K562 (cell line): ENCODE results near the gene RABGAP1L. TPM values are rescaled to one million over a fixed set of nuclear protein-coding genes. Genes with fewer than 3 reads are reported as not detected.

ENCODE experiments used
- CHD2 ChIP-seq: IDR thresholded peaks from 2 replicates; pipeline ENCODE4 v1.6.1; 2011; ENCODE audit warnings: low read depth, low read length
- EZH2 ChIP-seq: IDR thresholded peaks from 2 replicates; pipeline ENCODE4 v1.6.1; 2012; ENCODE audit warnings: low read depth, mild to moderate bottlenecking, inconsistent platforms, low read length, borderline replicate concordance
- HCFC1 ChIP-seq: IDR thresholded peaks from 2 replicates; pipeline ENCODE4 v1.6.1; 2012; ENCODE audit warnings: low read depth, low read length, improper control_type of control experiment
- HDGF ChIP-seq: fragments of 450-650 bp; IDR thresholded peaks from 2 replicates; pipeline ENCODE4 v1.6.1; 2016
- HNRNPL ChIP-seq: fragments of 200-400 bp; formaldehyde crosslinking; IDR thresholded peaks from 2 replicates; pipeline ENCODE4 v1.6.1; 2017; ENCODE audit warnings: low read depth, mild to moderate bottlenecking, low read length
- MAZ ChIP-seq, 2 experiments: fragments of 450-650 bp in 1 of 2; sonication (generic) in 1 of 2; formaldehyde crosslinking; IDR thresholded peaks in 1 of 2; conservative IDR thresholded peaks in 1 of 2; 2 replicates each; pipeline versions ENCODE4 v1.4.0 to v1.5.0; 2020; ENCODE audit warnings: mild to moderate bottlenecking in 1 of 2, missing genetic modification reagents in 1 of 2
- NFATC3 ChIP-seq: fragments of 450-650 bp; IDR thresholded peaks from 2 replicates; pipeline ENCODE4 v1.6.1; 2017; ENCODE audit warnings: mild to moderate bottlenecking
- SRSF9 ChIP-seq: fragments of 200-400 bp; formaldehyde crosslinking; IDR thresholded peaks from 2 replicates; pipeline ENCODE4 v1.6.1; 2017; ENCODE audit warnings: low read depth, low read length, borderline replicate concordance
- TOE1 ChIP-seq, 2 experiments: fragments of 450-650 bp in 1 of 2; sonication (generic) in 1 of 2; formaldehyde crosslinking in 1 of 2; IDR thresholded peaks; 2 replicates each; pipeline versions ENCODE4 v1.7.1 to v1.8.0; 2016 to 2022; ENCODE audit warnings: borderline replicate concordance in 2 of 2, mild to moderate bottlenecking in 2 of 2, antibody characterized with exemption in 1 of 2, inconsistent platforms in 1 of 2, low read depth in 1 of 2, missing genetic modification reagents in 1 of 2, moderate library complexity in 1 of 2
- ZNF175 ChIP-seq: fragments of 200-800 bp; sonication (Bioruptor generic); IDR thresholded peaks from 2 replicates; pipeline ENCODE4 v1.6.1; 2016; ENCODE audit warnings: low read depth, mild to moderate bottlenecking, missing genetic modification characterization, missing compliant biosample characterization
- ZNF324 ChIP-seq: fragments of 250-450 bp; sonication (Bioruptor Pico); IDR thresholded peaks from 2 replicates; pipeline ENCODE4 v1.4.0; 2020; ENCODE audit warnings: mild to moderate bottlenecking
- polyA plus RNA-seq, 8 experiments: library from polyadenylated mRNA; depleted of rRNA in 4 of 8; stranded (reverse) in 5 of 8; unstranded in 3 of 8; fragments of >200 nt; fragmentation: Nextera tagmentation in 2 of 8; fragmentation: Illumina TruSeq in 1 of 8; extraction: Ambion mirVana in 2 of 8; extraction: Trizol in 1 of 8; gene quantifications; 2 replicates each; pipeline versions ENCODE4 v1.2.1 to v1.2.3, GENCODE V29; 2011 to 2014; ENCODE audit warnings: inconsistent platforms in 1 of 8, missing spikeins in 1 of 8
- total RNA-seq, 7 experiments: library from RNA; depleted of rRNA in 6 of 7; stranded (reverse); fragments of >200 nt in 6 of 7; fragmentation: Illumina TruSeq in 2 of 7; extraction: Trizol in 2 of 7; gene quantifications; 2 replicates each; pipeline versions ENCODE4 v1.2.1 to v1.2.3, GENCODE V29; 2011 to 2021; ENCODE audit warnings: low replicate concordance in 1 of 7
- TF ChIP-seq, protein P1 (sequence below): fragments of 250-450 bp; sonication (Bioruptor Pico); IDR thresholded peaks from 2 replicates; pipeline ENCODE4 v1.5.0; 2021; ENCODE audit warnings: mild to moderate bottlenecking, moderate library complexity
- TF ChIP-seq, protein P2 (sequence below): fragments of 250-450 bp; sonication (Bioruptor Pico); IDR thresholded peaks from 2 replicates; pipeline ENCODE4 v1.5.0; 2021; ENCODE audit warnings: mild to moderate bottlenecking, borderline replicate concordance
- TF ChIP-seq, protein P3 (sequence below): fragments of 450-650 bp; formaldehyde crosslinking; IDR thresholded peaks from 2 replicates; pipeline ENCODE4 v1.4.0; 2020; ENCODE audit warnings: mild to moderate bottlenecking, moderate library complexity
- TF ChIP-seq, protein P4 (sequence below): fragments of 250-450 bp; sonication (Bioruptor Pico); IDR thresholded peaks from 2 replicates; pipeline ENCODE4 v1.9.0; 2021; ENCODE audit warnings: mild to moderate bottlenecking, inconsistent platforms

RABGAP1L gene
- total and polyA plus RNA-seq, 9 of the 15 experiments (the other 6 are each of a cell fraction or from before 2014, with no cell fraction given), result 16.5 to 44.9 (median 26.7) TPM

DNA sequence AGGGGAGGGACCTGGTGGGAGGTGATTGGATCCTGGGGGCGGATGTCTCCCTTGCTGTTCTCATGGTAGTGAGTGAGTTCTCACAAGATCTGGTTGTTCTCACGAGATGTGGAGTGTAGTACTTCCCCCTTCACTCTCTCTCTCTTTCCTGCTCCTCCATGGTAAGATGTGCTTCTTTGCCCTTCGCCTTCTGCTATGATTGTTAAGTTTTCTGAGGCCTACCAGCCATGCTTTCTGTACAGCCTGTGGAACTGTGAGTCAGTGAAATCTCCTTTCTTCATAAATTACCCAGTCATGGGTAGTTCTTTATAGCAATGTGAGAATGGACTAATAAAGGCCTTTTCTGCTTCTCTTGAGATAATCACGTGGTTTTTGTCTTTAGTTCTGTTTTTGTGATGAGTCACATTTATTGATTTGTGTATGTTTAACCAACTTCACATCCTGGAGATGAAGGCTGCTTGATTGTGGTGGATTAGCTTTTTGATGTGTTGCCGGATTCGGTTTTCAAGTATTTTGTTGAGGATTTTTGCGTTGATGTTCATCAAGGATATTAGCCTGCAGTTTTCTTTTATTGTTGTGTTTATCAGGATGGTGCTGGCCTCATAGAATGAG, 45.5 kb downstream of the RABGAP1L start (continued):
- TF ChIP-seq, protein P1, sequence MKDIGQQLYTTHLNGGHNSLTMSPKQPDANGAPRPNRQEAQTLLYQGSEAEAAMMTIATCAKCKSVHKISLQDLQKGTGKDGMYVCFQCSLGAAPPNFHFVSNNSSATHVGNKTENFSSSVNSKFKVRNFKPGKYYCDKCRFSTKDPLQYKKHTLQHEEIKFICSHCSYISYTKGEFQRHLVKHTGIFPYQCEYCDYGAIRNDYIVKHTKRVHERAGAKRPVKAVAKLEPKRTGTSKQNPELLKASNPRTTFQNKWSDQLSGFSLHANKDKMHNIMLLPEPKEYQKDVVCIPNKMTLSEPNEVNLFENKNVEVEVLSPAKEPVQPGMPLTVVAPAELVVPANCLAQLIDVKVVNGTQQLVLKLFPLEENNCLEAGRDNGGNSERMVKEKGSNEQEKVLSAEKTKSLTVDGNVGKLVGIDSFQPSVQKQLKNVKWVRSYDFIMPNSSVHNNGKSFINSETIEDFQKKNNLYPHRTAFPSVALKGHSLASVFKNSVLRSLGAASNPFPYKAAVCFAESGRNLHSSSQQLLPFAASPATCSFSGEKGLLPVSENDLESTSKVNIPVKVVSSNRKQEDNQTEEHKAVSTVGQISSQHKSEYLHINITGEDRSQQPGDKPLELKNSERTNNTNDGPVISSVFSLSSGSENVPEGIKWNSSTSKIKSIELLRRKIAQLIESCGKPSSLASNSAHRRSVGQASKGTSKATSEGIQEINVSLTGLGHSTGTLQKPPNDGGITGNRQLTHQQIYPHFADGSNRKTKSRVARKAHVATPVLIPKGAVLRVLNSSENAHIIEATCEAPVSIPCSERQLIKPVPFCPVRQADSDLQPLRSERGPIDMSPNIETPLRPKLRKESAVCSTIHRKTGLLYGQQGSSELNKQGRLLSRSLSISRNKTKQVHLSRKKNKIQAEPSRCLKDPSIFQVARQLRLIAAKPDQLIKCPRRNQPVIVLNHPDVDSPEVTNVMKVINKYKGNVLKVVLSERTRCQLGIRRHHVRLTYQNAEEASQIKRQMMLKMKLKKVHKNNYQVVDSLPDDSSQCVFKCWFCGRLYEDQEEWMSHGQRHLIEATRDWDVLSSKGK, result no peak
- TF ChIP-seq HCFC1 (no peak), ZNF324 (CRISPR knock-in tag) (no peak), HDGF (no peak), EZH2 (no peak), CHD2 (peak; percentile 94), SRSF9 (no peak), ZNF175 (CRISPR knock-in tag) (no peak; the same call in 1 of the 2 replicates), MAZ (CRISPR knock-in tag; conservative IDR thresholded peaks at IDR 0.05 in 1 of 2, IDR thresholded peaks at IDR 0.05 in 1 of 2) (0 out of 4 replicates have a peak, but pooled peaks of 1 of the 2 experiments have one; percentile 8), TOE1 (IDR thresholded peaks at IDR 0.05; ENCODE audit: borderline replicate concordance) (peak; percentile 94), TOE1 (CRISPR knock-in tag; IDR thresholded peaks at IDR 0.05; ENCODE audit: borderline replicate concordance, low read depth) (no peak), NFATC3 (no peak), HNRNPL (no peak)
- TF ChIP-seq, protein P2, sequence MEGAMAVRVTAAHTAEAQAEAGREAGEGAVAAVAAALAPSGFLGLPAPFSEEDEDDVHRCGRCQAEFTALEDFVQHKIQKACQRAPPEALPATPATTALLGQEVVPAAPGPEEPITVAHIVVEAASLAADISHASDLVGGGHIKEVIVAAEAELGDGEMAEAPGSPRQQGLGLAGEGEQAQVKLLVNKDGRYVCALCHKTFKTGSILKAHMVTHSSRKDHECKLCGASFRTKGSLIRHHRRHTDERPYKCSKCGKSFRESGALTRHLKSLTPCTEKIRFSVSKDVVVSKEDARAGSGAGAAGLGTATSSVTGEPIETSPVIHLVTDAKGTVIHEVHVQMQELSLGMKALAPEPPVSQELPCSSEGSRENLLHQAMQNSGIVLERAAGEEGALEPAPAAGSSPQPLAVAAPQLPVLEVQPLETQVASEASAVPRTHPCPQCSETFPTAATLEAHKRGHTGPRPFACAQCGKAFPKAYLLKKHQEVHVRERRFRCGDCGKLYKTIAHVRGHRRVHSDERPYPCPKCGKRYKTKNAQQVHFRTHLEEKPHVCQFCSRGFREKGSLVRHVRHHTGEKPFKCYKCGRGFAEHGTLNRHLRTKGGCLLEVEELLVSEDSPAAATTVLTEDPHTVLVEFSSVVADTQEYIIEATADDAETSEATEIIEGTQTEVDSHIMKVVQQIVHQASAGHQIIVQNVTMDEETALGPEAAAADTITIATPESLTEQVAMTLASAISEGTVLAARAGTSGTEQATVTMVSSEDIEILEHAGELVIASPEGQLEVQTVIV (CRISPR knock-in tag), result no peak
- TF ChIP-seq, protein P3, sequence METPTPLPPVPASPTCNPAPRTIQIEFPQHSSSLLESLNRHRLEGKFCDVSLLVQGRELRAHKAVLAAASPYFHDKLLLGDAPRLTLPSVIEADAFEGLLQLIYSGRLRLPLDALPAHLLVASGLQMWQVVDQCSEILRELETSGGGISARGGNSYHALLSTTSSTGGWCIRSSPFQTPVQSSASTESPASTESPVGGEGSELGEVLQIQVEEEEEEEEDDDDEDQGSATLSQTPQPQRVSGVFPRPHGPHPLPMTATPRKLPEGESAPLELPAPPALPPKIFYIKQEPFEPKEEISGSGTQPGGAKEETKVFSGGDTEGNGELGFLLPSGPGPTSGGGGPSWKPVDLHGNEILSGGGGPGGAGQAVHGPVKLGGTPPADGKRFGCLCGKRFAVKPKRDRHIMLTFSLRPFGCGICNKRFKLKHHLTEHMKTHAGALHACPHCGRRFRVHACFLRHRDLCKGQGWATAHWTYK (CRISPR knock-in tag), result no peak
- TF ChIP-seq, protein P4, sequence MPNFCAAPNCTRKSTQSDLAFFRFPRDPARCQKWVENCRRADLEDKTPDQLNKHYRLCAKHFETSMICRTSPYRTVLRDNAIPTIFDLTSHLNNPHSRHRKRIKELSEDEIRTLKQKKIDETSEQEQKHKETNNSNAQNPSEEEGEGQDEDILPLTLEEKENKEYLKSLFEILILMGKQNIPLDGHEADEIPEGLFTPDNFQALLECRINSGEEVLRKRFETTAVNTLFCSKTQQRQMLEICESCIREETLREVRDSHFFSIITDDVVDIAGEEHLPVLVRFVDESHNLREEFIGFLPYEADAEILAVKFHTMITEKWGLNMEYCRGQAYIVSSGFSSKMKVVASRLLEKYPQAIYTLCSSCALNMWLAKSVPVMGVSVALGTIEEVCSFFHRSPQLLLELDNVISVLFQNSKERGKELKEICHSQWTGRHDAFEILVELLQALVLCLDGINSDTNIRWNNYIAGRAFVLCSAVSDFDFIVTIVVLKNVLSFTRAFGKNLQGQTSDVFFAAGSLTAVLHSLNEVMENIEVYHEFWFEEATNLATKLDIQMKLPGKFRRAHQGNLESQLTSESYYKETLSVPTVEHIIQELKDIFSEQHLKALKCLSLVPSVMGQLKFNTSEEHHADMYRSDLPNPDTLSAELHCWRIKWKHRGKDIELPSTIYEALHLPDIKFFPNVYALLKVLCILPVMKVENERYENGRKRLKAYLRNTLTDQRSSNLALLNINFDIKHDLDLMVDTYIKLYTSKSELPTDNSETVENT (CRISPR knock-in tag), result no peak
